Adrenal gland (tissue), 12 donors: ENCODE measurements around the gene PLGRKT. TPM values are rescaled to one million over a fixed set of nuclear protein-coding genes. Genes with fewer than 3 reads are reported as not detected.
"Not testable (repeated sequence)": the region's sequence is repeated elsewhere in the genome, so short reads cannot be mapped to it uniquely, and the experiment has no call there.

Source experiments
- DNase-seq, 7 donors: peaks; one replicate each; pipeline ENCODE4 v3.0.0-alpha.2; 2019 to 2020
- H3K27ac ChIP-seq, 5 donors: fragments of 200-600 bp; sonication (generic) in 4 of 5; 1 replicate in 3 of 5; 2 replicates in 2 of 5; pipeline versions ENCODE4 v1.5.1 to v1.8.0; 2016 to 2020; ENCODE audit warnings: mild to moderate bottlenecking in 1 of 5
- H3K27me3 ChIP-seq: fragments of 200-600 bp; 2 replicates; pipeline ENCODE4 v1.8.0; 2021
- H3K36me3 ChIP-seq, 2 donors: fragments of 200-600 bp; replicated peaks in 1 of 2; 1 replicate in 1 of 2; 2 replicates in 1 of 2; pipeline versions ENCODE4 v1.5.1 to v1.8.0; 2018 to 2022
- H3K4me1 ChIP-seq, 2 donors: fragments of 200-600 bp; replicated peaks in 1 of 2; 1 replicate in 1 of 2; 2 replicates in 1 of 2; pipeline versions ENCODE4 v1.5.1 to v1.8.0; 2018 to 2021
- H3K4me3 ChIP-seq, 4 donors: fragments of 200-600 bp; sonication (generic) in 3 of 4; one replicate each; pipeline ENCODE4 v1.5.1; 2016 to 2018
- H3K9me3 ChIP-seq, 3 donors: fragments of 200-600 bp; sonication (generic) in 1 of 3; replicated peaks in 1 of 3; 1 replicate in 2 of 3; 2 replicates in 1 of 3; pipeline versions ENCODE4 v1.5.1 to v1.8.0; 2016 to 2021
- POLR2A ChIP-seq, 2 donors: fragments of 450-650 bp; IDR thresholded peaks; one replicate each; pipeline ENCODE4 v1.6.1; 2017; ENCODE audit warnings: antibody characterized with exemption in 2 of 2, mild to moderate bottlenecking in 2 of 2, moderate library complexity in 1 of 2
- WGBS, 4 donors: extraction: QIAGEN DNeasy Blood & Tissue Kit in 2 of 4; methylation state at CpG; one replicate each; pipeline versions ENCODE4 v1.1.5 to v1.1.7; 2013 to 2017; 5-methylcytosine and 5-hydroxymethylcytosine counted together
- intact Hi-C, 2 donors: fragments of 100-400 bp; cut with DNase I; formaldehyde crosslinking; loops; one replicate each; pipeline versions ENCODE4 v1.14.1 to v1.15.0; 2022 to 2023
- polyA plus RNA-seq, 3 donors: library from polyadenylated mRNA; stranded (reverse); fragments of 200-250 nt in 2 of 3; fragments of 350-450 nt in 1 of 3; fragmentation: Illumina TruSeq in 1 of 3; extraction: RNeasy Lipid Tissue Mini Kit (QIAGEN cat#74804) in 1 of 3; gene quantifications; one replicate each; pipeline ENCODE4 v1.2.3, GENCODE V29; 2013 to 2014
- total RNA-seq, 9 donors: library from RNA; depleted of rRNA in 4 of 9; stranded (reverse); fragments of >200 nt in 4 of 9; fragments of 120-200 nt in 1 of 9; fragmentation: NEBNext Ultra II Directional in 1 of 9; extraction: Animal tissue kit (Norgen Biotek cat#: 25700) in 1 of 9; gene quantifications; one replicate each; pipeline versions ENCODE4 v1.1.0 to v1.2.4, GENCODE V29; 2013 to 2023
- TF ChIP-seq, protein P1 (sequence below), 6 experiments: fragments of 450-650 bp in 4 of 6; fragments of 200-600 bp in 2 of 6; sonication (generic) in 1 of 6; IDR thresholded peaks; 1 replicate in 5 of 6; 2 replicates in 1 of 6; pipeline versions ENCODE4 v1.5.1 to v1.8.0; 2016 to 2021; ENCODE audit warnings: antibody characterized with exemption in 6 of 6, mild to moderate bottlenecking in 2 of 6, moderate library complexity in 1 of 6
- donor health status: healthy with polysubstance abuse.
- donor health status: Bipolar disorder and iron deficiency.
- donor health status: DM: yes; HTN: yes; CAD: no.
- donor health status: DM: no; HTN: no; CAD: no.
- donor health status: DM: no; HTN: no; CAD: no.
- donor health status: DM: yes; HTN: yes; CAD: no.

Gene PLGRKT
- total and polyA plus RNA-seq, 12 donors, result 7.2 to 32.0 (median 20.7) TPM

DNA sequence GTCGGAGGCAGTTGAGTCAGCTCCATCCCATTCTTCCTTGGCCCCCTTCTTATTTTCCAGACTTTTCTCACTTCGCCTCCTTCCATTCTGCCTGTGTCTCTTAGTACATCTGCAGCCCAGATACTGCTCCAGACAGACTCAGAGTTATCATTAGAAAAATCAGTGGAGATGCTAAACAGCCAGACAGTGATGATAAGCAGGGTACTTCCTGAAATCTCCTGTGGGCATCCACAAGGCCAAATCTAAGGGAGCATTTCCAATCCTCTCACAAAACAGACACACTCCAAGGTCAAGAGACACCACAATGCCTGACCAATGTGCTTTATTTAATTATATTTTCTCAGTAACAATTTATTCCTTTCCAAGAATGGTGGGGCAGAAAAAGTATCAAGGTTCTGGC is 83.5 kb downstream of the PLGRKT start:
- H3K27me3 ChIP-seq, result no peaks in the 10 kb centered on the region
- no peak overlapping the region for H3K4me3 ChIP-seq
- no peak for TF ChIP-seq POLR2A (IDR thresholded peaks at IDR 0.05)
- TF ChIP-seq, protein P1, sequence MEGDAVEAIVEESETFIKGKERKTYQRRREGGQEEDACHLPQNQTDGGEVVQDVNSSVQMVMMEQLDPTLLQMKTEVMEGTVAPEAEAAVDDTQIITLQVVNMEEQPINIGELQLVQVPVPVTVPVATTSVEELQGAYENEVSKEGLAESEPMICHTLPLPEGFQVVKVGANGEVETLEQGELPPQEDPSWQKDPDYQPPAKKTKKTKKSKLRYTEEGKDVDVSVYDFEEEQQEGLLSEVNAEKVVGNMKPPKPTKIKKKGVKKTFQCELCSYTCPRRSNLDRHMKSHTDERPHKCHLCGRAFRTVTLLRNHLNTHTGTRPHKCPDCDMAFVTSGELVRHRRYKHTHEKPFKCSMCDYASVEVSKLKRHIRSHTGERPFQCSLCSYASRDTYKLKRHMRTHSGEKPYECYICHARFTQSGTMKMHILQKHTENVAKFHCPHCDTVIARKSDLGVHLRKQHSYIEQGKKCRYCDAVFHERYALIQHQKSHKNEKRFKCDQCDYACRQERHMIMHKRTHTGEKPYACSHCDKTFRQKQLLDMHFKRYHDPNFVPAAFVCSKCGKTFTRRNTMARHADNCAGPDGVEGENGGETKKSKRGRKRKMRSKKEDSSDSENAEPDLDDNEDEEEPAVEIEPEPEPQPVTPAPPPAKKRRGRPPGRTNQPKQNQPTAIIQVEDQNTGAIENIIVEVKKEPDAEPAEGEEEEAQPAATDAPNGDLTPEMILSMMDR (IDR thresholded peaks at IDR 0.05), result no peak
- no peaks in the 10 kb centered on the region for H3K4me1 ChIP-seq
- intact Hi-C loops, result no loop called here
- WGBS, 4 donors, result 91 to 100% (median 93%) methylated on average over 2 of the region's 2 CpGs
- no peaks in the 10 kb centered on the region for H3K36me3 ChIP-seq
- no peak overlapping the region for H3K27ac ChIP-seq
- no peak for DNase-seq
- H3K9me3 ChIP-seq, result no peaks in the 10 kb centered on the region

DNA sequence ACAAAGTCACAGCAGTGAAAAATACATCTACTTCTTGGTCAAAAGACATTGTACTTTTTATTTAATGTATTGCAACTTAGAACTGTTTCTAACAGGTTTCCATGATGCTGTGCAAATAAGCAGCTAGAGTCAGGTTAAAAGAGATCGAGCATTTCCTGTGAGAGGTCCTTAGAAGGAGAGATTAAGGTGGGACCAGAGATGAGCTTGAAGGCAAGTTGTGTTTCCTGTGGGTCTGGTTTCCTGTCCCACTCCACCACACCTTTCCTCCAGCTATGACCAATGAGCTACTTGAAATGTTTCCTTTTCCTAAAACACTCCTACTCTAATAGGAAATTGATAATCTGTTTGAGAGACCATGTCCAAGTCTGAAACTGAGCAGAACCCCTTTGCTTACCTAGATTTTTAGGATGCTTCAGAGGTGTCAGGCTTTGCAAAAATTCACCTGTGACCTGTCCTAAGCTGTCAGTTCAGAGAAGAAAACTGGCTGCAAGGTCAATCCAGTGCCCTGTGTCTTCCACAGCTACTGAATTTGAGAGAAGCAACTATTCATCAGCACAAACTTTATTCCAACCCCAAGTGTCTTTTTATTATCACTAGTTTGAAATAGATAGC is 85.0 kb downstream of the PLGRKT start:
- DNase-seq, result no peak
- Histone ChIP-seq H3K36me3 (no peaks in the 10 kb centered on the region), H3K9me3 (no peaks in the 10 kb centered on the region), H3K27ac (no peak overlapping the region), H3K27me3 (no peaks in the 10 kb centered on the region), H3K4me3 (no peak overlapping the region), H3K4me1 (no peaks in the 10 kb centered on the region)
- intact Hi-C loops, result no loop called here
- 80 to 91% (median 85%) methylated on average over 1 of the region's 1 CpG for WGBS, 4 donors
- TF ChIP-seq, protein P1 (IDR thresholded peaks at IDR 0.05), result no peak
- no peak for TF ChIP-seq POLR2A (IDR thresholded peaks at IDR 0.05)

DNA sequence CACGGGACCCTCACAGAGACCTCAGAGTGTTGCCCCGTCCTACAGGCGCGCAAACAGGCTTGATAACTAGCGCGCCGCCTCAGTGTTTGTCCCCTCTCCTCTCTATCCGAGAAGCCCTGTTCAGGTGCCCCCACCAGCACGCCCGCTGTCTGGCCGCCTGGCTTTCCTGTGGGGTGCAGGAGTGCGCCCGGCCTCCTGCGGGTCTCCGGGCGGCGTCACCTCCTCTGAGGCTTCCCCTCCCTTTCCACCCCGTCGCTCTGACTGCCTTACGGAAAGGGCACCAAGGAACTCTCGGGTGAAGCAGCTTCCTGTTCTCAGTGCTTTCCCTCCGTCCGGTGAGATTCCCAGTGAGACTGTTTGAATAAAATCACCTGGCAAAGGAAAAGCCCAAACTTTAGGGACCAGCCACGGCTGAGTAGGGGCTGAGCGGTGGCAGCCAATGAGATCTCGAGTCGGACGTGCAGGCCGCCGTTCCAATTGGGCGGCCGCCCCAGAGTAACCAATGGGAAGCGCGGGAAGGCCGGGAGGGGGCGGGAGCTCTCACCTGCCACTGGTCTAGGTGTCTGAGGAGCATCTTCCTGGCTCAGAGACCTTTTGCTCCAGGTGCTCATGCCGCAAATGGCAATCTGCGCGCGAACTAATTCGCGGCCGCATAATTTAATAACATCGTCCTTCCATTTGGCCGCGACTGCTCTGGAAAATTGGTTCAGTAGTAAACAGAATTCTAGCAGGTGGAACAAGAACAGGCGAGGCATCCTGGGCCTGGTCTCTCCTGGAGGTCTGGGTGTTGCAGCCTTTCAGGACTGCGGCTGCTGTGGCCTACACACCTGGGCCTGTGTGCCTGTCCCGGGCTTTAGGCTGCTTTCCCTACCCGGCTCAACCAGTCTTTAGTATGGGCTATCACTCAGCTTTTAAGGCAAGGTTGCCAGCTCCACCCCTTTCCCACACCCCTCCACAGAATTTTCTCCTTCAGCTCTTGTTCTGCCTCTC is 98.4 kb downstream of the PLGRKT start, which contains the start of gene RLN1:
Gene RLN1, minus strand, starts transcription at position 885 of the 990 bp plus-strand sequence. Its CDS starts 130 bp downstream, at position 755.
- H3K27ac ChIP-seq, H3K4me3 ChIP-seq, H3K4me1 ChIP-seq, H3K36me3 ChIP-seq, intact Hi-C loops, H3K27me3 ChIP-seq, DNase-seq, H3K9me3 ChIP-seq: not testable (repeated sequence)
- WGBS, 4 donors, result 20 to 38% (median 30%) methylated on average over 6 to 14 of the region's 50 CpGs

DNA sequence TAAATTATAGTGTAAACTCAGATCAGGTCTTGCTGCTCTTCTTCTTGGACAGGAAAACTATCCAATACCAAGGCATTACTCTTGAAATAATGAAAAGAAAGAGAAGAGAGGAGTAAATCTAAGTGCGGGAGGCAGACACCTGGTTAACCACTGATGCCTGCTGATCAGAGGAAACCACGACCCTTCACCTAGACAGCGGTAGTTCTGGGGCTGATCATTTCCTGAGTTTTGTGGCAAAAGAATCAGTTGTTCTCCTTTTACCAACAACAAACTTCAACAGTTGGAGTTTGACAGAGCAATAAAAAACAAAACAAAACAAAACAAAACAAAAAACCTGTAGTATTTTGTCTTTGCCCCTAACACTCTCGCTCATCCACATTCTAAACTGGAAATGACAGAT is 101.0 kb downstream of the PLGRKT start:
- TF ChIP-seq, protein P1 (IDR thresholded peaks at IDR 0.05), result no peak
- TF ChIP-seq POLR2A (IDR thresholded peaks at IDR 0.05), result no peak
- WGBS, 4 donors, result 60 to 79% (median 70%) methylated on average over 4 of the region's 4 CpGs
- no peak overlapping the region for H3K4me3 ChIP-seq
- no peaks in the 10 kb centered on the region for H3K9me3 ChIP-seq
- no peaks in the 10 kb centered on the region for H3K36me3 ChIP-seq
- H3K4me1 ChIP-seq, result no peaks in the 10 kb centered on the region
- intact Hi-C loops, result no loop called here
- H3K27ac ChIP-seq, result no peak overlapping the region
- DNase-seq, result no peak
- no peaks in the 10 kb centered on the region for H3K27me3 ChIP-seq

DNA sequence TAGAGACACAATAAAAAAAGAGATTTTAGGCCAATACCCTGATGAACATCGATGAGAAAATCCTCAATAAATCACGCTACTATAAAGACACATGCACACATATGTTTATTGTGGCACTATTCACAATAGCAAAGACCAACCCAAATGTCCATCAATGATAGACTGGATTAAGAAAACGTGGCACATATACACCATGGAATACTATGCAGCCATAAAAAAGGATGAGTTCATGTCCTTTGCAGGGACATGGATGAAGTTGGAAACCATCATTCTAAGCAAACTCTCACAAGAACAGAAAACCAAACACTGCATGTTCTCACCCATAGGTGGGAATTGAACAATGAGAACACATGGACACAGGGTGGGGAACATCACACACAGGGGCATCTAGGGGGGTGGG is 106.4 kb downstream of the PLGRKT start:
- H3K27me3 ChIP-seq, result not testable (repeated sequence)

More for the DNA sequence above, 106.4 kb downstream of the PLGRKT start:
- H3K27ac ChIP-seq, H3K4me3 ChIP-seq, intact Hi-C loops, H3K9me3 ChIP-seq, H3K4me1 ChIP-seq, DNase-seq, H3K36me3 ChIP-seq: not testable (repeated sequence)
- 75 to 86% (median 81%) methylated on average over 3 of the region's 3 CpGs for WGBS, 4 donors
